Measurements from ENCODE around the gene ARHGAP6. TPM values are rescaled to one million over a fixed set of nuclear protein-coding genes. Genes with fewer than 3 reads are reported as not detected.
A peak's percentile ranks its signal among the peaks of the same experiment; 100 is the strongest.

The ARHGAP6 gene
- total and polyA plus RNA-seq, 9 of the 15 experiments (the other 6 are each of a cell fraction or from before 2014, with no cell fraction given), result 12.5 to 63.6 (median 41.8) TPM

DNA sequence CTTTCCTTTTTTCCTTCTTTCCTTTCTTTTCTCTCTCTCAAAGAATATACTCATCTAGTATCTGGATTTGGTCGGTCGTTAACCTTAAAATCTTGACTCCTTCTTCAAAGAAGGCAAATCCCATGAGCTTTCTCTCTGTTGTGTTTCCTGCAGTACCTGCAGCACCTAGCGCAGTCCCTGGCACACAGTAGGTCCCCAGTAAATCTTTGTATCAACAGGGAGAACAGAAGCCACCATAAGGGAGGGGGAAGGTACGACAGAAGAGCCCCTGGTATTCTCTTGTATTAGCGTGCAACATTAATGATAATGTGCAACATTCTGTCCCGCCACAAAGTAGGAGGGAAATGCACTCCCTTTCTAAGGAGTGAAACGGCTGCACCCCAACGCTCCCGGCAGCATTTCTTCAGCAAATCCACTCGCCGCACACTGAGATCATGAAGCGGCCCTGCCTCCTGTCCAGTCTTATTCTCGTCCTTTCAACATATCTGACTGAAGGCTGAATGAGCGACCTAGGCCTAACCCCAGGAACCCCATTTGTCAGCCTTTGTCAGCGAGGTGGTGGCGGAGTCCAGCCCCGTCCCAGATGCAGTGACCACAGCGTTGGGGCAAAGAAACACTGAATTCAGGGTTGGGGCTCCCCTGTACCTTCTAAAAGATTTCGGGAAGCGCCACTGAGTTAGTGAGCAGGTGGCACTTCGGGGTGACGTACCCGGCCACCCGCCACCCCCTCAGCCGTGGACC, 238.8 kb downstream of the ARHGAP6 start (continued):
- TF ChIP-seq ZNF253 (CRISPR knock-in tag; conservative IDR thresholded peaks at IDR 0.05), result no peak
- TF ChIP-seq ZKSCAN1 (IDR thresholded peaks at IDR 0.05; ENCODE audit: low read depth, low read length), result peak; percentile 98
- TF ChIP-seq TAF1 (IDR thresholded peaks at IDR 0.05; ENCODE audit: control insufficient read depth, extremely low read depth, insufficient read depth, low read length, severe bottlenecking), result peak; percentile 15
- TF ChIP-seq SOX6 (IDR thresholded peaks at IDR 0.05), result peak; percentile 35; the same call in 1 of the 2 replicates
- no peak for TF ChIP-seq CREM (IDR thresholded peaks at IDR 0.05; ENCODE audit: low read depth)
- no peak for TF ChIP-seq NR0B1 (IDR thresholded peaks at IDR 0.05; ENCODE audit: partially characterized antibody)
- TF ChIP-seq HDAC2 (IDR thresholded peaks at IDR 0.05), result no peak
- no peak for TF ChIP-seq L3MBTL2 (IDR thresholded peaks at IDR 0.05)
- no peak for TF ChIP-seq ZNF75A (CRISPR knock-in tag; IDR thresholded peaks at IDR 0.05)
- TF ChIP-seq PURB (CRISPR knock-in tag; IDR thresholded peaks at IDR 0.05; ENCODE audit: low read depth), result no peak
